GF-D8 (cell line): ENCODE measurements around the gene GIT2.
A peak's percentile ranks its signal among the peaks of the same experiment; 100 is the strongest.
"Not testable (repeated sequence)": the region's sequence is repeated elsewhere in the genome, so short reads cannot be mapped to it uniquely, and the experiment has no call there.

ENCODE experiments used
- DNase-seq: peaks from one replicate; lab custom pipeline; 2025; lab: John Stamatoyannopoulos, UW

Gene GIT2

DNA sequence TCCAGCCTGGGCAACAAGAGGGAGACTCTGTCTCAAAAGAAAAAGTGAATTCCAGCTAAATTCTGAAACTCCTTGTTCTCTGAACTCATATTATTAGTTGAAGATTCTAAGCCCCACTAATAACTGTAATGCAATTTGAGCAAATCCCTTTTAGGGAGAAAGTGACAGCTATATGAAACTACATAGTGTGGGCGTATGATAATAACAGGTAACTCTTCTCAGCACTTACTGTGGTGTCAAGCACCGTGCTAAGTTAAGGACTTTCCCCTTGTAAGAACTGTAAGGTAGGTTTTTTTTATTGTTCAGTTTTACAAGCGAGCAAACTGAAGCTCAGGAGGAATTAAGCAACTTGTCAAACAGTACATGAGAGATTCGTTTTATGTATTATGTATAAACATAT, 8.4 kb upstream of the GIT2 start:
- no peak for DNase-seq

DNA sequence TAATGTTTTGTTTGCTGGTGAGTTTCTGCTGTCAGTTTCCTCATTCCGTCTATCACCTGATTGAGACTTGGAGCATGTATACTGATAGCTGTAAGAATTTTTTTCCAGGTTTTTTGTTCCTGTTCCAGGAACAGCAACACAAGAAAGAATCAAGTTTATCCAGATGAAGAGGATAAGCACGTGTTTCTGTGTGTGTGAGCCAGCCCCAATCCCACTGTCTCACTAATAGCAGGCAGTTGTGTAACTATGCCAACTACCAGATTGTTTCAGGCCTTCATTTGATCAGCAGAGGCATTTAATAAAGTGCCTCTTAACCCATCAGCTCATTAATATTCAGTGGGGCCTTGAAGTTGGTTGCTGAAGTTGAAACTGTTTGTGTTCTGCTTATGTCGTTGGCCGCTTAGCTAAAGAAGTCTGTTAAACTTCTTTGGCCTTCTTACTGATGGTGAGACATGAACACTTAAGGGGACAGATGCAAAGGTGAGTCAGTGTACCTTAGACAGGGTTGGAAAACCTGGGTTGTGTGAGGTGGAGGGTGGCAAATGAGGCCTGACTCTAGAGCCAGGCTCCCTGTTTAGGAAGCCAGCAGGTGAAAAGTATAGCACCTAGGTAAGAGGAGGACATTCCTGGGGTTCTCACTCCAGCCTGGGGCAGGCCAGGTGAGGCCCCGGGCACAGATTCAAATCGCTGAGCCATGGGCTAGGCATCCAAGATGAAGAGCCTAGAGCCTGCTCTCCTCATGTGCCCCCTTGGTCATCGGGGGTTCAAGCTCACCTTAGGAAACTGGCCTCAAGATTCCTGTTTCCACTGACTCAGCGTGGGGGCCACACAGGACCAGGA, 6.7 kb upstream of the GIT2 start:
- DNase-seq = no peak

DNA sequence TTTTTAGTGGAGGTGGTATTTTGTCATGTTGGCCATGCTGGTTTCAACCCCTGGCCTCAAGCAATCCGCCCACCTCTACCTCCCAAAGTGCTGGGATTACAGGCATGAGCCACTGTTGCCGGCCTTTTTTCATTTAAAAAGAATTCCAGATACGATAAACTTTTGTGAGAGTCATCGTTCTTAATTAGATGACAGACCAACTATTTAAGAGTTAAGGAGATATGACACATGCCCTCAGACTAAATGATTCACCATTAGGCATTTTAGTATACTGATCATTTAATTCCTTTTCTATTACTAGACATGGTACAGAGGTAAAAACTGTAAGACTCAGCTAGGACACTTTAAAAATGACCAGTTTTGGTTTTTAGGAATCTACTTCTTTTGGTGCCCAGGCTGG, 5.4 kb upstream of the GIT2 start:
- no peak for DNase-seq

DNA sequence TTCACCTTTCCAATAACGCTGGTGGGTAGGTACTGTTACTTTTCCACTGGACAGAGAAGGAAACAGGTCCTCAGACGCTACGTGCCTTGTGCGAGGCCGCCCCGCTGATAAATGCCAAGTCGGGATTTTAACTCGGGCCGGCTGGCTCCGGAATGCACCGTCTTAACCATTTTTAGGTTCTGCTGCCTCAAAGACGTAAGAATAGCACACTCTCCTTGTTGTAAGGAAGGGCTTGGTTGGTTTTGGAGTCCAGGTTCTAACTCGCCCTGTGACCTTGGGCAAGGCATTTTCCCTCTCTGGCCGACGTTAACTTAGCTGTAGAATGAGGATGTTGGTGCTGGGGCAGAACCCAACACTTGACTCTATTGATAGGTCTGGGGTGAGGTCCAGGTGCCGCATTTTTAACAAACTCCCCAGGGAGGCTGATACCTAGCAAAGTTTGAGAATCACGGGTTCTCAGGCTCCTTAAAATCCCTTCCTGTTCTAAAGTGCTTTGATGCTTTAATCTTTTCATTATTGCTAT, 3.9 kb upstream of the GIT2 start:
- no peak for DNase-seq

DNA sequence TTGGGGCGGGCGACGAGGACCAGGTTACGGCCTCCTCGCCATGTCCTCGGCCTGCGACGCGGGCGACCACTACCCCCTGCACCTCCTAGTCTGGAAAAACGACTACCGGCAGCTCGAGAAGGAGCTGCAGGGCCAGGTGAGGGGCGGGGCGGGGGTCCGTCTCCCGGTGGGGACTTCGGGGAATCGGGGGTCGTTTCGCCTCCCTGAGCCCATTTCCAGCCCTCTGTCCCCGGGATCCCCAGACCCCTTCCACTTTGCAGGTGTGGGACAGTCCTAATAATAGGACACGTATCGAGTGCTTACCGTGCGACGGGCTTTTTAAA, 3.4 kb upstream of the GIT2 start:
- no peak for DNase-seq

DNA sequence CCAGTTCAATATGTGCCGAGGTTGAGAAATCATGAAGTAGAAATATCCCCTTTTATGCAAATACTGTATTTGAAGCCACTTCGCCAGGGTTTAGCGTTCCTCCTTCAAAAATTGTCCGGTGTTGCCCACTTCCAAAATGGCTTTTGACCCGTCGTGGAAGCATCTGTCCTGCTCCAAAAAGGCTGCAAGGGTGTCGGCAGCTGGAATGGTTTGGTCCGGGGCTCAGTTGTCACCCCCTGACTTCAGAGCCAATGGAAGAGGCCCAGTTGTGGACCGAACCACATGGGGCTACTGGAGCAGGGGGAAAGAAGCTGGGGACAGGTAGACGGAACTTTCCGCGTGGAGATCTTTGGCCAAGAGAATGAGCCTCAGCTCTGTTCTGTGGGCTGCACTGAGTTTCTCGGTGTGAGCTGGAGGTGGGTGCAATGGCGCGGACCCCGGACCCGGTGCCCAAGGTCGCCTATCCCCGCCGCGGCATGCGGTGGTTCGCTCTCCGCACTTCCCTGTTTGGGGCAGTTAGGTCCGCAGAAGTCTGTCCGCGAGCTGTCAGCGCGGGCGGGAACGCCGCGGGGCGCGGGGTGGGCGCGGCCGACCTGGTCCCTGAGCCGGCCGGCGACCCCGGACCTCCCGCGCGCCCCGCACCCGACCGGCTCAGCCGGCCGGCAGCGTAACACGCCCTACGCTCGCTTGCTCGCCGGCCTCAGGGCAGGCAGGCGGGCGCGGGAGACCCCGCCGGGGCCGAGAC, 2.9 kb upstream of the GIT2 start, which contains the start of gene ANKRD13A:
Gene ANKRD13A, plus strand, starts transcription at position 527 of the 745 bp plus-strand sequence. CDS start 259 bp downstream, outside the sequence.
- peak; percentile 81 for DNase-seq

DNA sequence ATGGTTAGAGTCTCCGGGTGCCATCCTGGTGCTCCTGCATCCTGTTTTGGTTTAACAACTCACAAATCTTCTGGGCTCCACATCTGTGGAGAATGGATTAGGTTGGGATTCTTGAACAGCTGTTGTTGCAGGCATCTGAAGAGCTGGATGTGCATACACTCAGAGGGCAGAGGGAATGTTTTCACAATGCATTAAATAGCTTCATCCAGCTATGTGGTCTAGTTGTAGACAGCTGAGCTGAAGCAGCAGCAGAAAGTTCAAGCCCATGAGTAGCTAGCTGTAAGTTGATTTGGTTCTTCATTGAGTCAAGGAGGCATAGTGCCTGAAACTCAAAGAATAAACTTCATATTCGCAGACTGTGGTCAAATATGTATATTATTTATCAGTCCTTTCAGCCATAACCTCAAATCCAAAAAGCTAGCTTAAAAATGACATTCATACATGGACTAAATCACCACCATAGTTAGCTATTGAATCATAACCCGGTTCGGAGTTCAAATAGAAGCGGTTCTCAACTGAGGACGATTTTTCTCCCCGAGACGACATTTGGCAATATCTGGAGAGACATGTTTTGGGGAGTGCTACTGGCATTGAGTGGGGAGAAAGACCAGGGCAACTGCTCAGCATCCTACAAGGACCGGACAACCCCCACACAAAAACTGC, 2.2 kb upstream of the GIT2 start:
- DNase-seq = no peak

DNA sequence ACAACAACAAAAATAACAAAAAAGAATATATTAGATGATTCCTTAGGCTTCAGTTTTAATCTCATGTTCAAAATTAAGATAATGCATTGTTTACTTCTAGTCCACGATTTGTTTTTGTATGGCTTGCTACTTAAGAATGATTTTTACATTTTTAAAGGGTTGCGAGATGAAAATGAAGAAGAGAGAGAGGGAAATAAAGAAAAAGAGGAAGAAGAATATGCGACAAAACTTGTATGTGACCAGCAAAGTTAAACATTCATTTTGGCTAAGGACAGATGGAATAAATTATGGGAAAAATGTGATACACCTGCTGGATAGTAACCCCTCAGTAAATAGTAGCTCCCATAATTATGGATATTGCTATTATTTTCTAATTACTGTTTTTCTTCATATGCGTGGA, 1.2 kb upstream of the GIT2 start:
- DNase-seq = no peak

DNA sequence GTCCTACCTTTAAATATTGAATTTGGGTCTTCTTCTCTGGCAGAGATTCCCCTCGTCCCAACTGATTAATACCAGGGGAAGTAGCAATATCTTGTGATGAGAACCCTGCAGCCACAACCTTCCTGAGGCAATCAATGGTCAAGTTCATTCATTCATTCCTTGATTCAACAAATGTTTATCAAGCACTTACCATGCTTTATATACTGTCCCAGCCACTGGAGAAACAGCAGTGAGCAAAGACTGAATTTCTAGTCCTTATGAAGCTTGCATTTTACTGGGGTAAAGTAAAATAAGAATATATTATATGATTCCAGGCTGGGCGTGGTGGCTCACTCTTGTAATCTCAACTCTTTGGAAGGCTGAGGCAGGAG, 300 bp upstream of the GIT2 start:
- no peak for DNase-seq

DNA sequence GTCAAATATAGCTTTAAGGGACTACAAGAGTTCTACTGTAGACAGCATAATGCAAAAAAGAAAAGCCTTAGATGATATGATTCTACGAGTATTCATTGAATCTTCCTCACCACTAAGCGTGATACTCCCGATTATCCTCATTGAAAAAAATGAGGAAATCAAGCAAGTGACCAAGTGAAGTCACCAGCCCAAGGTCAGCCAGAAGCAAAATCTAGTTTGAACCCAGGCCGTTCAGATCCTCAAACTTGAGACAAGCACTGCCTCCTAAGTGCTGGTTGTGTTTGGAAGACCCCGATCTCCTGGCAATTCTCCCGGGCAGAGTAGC, 845 bp downstream of the GIT2 start:
- DNase-seq = no peak

DNA sequence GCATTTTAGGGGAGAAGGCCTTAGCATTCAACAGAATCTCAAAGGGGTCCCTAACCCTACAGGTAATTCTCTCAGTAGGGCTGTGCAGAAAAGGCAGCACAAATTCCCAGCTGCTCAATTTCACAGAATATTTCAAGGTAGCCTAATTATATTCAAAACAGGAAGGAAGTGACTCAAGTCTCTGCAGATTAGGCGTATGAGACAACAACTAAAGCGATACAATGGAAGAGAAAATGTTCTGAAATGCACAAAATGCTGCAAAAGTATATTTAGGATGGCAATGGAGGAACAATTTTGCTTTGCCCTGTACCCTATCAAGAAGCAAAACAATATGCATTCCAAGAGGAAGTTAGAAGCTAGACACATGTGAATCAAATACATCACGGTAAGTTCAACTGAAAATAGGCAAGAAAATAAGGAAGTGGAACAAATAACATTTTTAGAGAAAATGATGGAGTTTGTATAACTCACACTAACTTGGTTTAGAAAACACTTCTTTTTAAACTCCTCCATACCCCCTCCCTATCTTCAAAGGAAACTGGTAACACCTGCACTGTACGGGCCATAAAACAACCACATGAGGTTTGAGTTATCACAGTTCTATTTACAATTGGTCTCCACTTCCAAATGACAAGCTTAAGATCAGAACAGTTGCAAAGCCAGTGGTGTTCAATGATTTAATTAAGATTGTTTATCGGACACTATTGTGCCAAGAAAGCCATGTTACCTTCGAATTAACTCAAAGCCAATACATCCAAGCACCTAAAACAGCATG, 1.6 kb downstream of the GIT2 start:
- peak; percentile 47 for DNase-seq

DNA sequence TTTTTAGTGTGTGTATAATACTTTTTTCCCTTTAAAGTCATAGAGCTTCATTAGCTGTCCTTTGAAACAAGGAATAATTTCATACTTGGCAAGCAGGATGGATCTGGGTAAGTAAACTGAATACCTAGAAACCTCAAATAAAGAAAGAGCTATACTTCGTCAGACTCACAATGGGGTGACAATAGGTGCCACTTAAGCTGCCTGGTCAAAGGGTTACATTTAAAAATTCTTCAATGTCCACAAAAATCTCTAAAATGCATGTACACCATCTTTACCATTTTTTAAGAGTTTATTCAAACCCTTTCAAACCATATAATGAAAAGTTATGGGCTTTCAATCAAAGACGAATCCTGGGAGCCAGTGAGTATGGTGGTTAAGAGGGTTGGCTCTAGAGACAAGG, 3.1 kb downstream of the GIT2 start:
- DNase-seq = no peak

DNA sequence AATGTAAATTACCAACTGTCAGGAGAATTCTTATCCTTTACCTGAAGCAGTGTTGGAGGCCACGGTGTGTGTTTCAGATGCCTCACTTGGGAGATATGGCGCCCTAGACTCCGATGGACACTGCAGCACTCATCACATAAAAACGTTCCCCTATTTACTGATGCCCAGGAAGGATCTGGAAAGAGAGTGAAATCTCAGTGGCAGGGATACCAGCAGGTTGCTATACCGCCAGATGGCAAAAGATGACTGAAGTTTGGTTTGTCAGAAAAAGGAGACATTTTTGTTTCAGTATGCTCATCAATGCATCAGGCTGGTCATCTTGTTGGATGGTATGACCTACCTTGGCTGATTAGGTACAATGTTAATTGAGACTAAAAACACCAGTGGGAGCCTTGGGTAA, 4.6 kb downstream of the GIT2 start:
- no peak for DNase-seq

DNA sequence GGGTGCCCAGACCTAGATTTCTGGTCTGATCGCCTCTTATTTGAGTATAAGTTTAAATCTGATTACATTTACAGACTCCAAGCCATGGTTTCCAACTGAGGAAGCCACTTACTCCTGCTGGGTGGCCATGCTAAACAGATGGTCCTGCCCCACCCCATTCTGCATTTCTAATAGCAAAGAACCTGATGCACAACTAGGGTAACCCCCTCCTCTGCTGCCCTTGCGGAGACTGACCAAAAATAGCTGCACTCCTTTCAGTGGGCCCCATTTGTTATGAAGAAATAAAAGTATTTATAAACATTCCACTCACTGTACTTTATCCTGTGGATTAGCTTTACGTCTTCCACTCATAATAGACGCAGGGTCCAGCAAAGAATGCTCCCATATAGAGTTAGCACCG, 6.8 kb downstream of the GIT2 start:
- DNase-seq = no peak

DNA sequence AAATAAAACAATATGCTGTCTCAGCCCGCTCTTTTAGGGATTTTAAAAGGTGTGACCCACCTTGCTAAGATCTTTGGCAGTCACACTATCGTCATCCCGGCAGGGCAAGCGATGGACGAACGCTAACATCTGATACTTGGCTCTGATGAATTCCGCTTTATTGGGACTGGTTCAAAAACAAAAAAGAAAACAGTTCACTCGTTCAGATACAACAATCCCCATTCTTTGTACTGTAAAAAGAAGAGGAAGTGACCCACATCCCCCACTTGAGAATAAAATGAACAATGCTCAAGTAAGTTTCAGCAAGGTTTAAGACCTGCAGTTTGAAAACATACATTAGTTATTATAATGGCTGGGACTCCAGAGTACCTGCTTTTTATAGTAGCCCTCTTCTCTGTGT, 7.3 kb downstream of the GIT2 start:
- no peak for DNase-seq

DNA sequence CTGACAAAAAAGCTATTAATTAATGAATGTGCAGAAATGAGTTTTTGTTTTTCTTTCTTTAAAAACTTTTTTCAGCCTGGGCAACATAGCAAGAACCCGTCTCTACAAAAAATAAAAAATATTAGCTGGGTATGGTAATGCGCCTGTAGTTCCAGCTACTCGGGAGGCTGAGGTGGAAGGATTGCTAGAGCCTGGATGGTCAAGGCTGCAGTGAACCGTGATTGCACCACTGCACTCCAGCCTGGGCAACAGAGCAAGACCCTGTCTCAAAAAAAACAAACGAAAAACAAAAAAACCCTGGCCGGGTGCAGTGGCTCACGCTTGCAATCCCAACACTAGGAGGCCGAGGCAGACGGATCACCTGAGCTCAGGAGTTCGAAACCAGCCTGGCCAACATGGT, 7.9 kb downstream of the GIT2 start:
- DNase-seq = no peak

DNA sequence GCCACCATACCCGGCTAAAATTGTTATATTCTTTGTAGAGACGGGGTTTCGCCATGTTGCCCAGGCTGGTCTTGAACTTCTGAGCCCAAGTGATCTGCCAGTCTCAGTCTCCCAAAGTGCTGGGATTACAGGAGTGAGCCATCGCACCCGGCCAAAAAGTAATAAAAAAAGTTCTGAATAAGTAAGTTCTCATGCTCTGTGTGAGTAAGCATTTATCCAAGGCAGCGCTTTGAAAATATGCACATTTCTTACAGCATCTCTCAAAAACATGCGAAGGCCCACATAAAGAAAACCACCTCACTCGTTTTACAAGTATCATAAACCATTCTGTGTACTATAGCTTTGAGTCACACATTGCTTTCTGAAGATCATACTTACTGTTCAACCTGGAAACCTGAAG, 8.6 kb downstream of the GIT2 start:
- DNase-seq = no peak

DNA sequence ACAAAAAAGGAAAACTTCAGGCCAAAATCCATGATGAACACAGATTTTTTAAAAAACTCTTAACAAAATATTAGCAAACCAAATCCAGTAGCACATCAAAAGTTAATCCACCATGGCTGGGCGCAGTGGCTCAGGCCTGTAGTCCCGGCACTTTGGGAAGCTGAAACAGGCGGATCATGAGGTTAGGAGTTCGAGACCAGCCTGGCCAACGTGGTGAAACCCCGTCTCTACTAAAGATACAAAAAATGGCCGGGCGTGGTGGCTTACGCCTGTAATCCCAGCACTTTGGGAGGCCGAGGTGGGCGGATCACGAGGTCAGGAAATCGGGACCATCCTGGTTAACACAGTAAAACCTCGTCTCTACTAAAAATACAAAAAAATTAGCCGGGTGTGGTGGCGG, 9.9 kb downstream of the GIT2 start:
- DNase-seq = not testable (repeated sequence)

DNA sequence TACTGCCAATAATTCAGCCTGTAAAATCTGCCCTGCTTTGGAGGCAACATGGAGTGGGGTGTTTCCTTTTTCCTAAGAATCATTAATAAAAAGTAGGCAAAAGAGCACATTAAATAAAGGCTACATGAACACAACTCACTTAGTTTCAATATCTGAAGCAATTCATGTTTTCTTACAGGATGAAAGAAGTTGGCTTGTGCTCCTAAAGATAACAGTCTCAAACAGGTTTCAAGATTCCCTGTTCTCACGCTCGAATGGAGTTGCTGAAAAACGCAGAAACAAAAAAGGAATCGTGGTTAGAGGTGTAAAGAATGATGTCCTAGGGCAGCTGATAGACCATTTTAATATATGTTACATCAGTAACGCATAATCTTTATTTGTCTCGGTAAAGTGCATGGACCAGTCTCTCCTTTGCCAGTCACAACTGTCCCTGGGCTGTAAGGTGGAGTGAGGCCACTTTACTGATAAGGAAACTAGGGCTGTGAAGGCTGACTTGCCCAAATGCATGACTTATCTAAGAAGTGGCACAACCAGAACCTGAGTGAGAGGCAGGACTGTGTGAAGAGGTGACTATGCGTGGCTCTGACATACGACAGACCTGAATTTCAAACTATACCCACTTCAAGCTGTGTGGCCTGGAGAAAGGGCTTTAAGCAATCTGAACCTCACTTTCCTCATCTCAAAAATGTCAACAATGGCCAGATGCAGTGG, 12.6 kb downstream of the GIT2 start:
- no peak for DNase-seq

DNA sequence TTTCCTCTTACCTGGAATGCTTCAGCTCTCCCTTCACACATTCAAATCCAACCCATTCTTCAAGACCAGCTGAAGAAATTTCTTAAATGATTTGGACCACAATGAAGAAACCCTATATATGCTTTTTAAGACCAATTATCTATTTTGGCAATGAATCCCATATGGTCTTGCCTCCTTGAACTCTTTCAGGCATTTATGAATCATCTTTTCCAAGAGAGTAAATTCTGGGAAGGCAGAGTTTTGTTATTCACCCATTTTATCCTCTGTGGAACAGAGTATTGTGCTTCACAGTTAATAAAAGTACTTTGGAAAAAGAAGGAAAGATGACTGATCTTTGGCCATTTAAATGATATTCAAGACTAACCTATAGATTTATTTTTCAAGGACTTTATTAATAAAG, 14.0 kb downstream of the GIT2 start:
- no peak for DNase-seq

DNA sequence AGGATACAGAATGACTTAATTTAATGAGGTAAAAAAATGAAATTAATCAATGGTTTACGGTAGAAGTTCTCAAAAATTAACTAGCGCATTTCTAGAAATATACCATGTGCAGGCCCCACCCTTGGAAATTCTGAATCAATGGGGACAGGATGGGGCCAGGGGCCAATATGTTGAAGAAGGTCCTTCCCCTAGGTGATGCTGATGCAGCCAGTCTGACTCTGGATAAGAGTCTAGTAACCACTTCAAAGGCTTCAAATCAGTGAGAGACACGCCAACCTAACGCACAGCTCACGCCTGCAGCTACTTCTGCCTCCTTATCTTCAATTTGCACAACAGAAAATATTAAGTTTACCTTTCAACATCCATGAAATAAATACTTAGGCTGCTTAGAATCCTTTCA, 14.9 kb downstream of the GIT2 start:
- DNase-seq = no peak

DNA sequence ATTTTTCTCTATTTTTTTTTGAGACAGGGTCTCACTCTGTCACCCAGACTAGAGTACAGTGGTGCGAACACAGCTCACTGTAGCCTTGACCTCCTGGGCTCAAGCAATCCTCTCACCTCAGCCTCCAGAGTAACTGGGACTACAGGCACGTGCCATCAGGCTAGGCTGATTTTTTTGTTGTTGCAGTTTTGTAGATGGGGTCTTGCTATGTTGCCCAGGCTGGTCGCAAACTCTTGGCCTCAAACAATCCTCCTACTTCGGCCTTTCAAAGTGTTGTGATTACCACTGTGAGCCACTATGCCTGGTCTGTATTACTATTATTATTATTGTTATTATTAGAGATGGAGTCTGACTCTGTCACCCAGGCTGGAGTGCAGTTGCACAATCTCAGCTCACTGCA, 23.3 kb downstream of the GIT2 start:
- DNase-seq = no peak
